Measurements from ENCODE around the gene MAP4.

DNA sequence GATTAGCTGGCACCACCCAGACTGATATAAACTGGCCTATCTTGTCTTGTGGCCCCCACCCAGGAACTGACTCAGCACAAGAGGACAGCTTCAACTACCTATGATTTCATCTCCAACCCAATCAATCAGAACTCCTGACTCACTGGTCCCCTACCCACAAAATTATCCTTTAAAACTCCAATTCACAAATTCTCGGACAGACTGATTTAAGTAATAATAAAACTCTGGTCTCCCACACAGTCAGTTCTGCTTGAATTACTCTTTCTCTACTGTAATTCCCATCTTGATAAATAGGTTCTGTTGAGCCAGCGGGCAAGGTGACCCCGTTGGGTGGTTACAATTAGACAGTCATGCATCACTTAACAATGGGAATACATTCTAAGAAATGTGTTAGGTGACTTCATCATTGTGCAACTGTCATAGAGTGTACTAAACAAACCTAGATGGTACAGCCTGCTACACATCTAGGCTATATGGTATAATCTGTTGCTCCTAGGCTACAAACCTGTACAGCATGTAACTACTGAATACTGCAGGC, 48.1 kb upstream of the MAP4 start:
- TF ChIP-seq CTCF (conservative IDR thresholded peaks at IDR 0.05; ENCODE audit: low read depth, low read length) (no peak), EZH2phosphoT487 (IDR thresholded peaks at IDR 0.05; ENCODE audit: borderline replicate concordance, low read length) (no peak)

Measured in PC-3 (cell line).